ENCODE results near the gene MPDZ. TPM values are rescaled to one million over a fixed set of nuclear protein-coding genes. Genes with fewer than 3 reads are reported as not detected.
A peak's percentile ranks its signal among the peaks of the same experiment; 100 is the strongest.

Gene MPDZ
- total RNA-seq, 4 donors from 2014 or later = 53.7 to 83.5 (median 62.8) TPM

DNA sequence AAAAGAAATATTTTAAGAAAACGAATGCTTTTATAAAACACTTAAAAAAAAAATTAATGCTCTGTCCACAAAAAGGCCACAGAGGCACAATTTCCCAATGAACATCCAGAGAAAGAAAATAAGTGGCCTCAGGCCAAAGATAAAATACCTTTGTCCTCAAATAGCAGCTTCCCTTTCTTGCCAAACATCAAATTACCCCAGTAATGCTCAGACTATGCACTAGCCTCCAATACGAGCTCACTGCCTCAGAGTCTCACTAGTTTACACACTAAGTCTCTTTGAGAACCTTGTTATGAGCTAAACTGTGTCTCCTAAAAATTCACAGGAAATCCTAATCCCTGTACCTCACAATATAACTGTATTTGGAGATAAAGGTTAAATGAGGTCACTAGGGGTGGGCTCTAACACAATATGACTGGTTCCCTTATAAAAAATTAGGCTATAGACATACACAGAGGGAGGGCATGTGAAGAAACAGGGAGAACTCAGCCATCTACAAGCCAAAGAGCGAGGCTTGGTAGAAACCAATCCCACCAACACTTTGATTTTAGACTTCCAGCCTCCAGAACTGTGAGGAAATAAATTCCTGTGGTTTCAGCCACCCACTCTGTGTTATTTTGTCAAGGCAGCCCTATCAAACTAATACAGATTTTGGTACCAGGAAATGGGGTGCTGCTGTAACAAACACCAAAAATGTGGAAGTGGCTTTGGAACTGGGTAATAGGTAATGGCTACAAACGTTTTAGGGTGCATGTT lies 4.4 kb downstream of the MPDZ start:
- Histone ChIP-seq H3K4me1 (peaks cover 0 to 35% (median 0%) of the 10 kb centered on the region in 4 donors), H3K27me3 (no peaks in the 10 kb centered on the region), H3K4me3 (no peak overlapping the region), H3K36me3 (no peaks in the 10 kb centered on the region), H3K27ac (peak overlapping the region in 3 of 4 donors; percentile 19 to 58 (median 49)), H3K9me3 (no peaks in the 10 kb centered on the region)
- no peak for DNase-seq (ENCODE audit: low spot score in 2 of 2)
- WGBS, 2 donors = 38 to 46% methylated on average over 4 of the region's 4 CpGs
- no peak for TF ChIP-seq EP300 (IDR thresholded peaks at IDR 0.05)
- TF ChIP-seq, protein P1, sequence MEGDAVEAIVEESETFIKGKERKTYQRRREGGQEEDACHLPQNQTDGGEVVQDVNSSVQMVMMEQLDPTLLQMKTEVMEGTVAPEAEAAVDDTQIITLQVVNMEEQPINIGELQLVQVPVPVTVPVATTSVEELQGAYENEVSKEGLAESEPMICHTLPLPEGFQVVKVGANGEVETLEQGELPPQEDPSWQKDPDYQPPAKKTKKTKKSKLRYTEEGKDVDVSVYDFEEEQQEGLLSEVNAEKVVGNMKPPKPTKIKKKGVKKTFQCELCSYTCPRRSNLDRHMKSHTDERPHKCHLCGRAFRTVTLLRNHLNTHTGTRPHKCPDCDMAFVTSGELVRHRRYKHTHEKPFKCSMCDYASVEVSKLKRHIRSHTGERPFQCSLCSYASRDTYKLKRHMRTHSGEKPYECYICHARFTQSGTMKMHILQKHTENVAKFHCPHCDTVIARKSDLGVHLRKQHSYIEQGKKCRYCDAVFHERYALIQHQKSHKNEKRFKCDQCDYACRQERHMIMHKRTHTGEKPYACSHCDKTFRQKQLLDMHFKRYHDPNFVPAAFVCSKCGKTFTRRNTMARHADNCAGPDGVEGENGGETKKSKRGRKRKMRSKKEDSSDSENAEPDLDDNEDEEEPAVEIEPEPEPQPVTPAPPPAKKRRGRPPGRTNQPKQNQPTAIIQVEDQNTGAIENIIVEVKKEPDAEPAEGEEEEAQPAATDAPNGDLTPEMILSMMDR (IDR thresholded peaks at IDR 0.05) = no peak
- no peak for TF ChIP-seq POLR2A (IDR thresholded peaks at IDR 0.05)

DNA sequence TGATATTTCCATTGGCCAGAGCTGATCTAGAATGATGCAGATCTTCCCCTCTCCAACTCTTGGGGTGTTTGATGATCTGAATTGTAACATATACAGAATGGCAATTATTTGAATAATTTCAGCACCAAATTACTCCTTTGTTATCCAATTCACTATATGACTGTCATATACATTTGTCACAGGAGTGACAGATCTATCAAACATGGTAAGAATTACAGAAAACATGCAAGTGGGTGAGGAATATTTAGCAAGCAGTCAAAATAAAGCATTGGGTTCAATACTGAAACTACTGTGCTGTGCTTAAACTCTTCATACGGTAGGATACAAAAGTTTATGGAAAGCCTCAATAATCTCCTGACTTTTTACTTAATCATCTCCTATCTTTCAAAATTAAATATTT lies 8.8 kb downstream of the MPDZ start:
- no peaks in the 10 kb centered on the region for H3K36me3 ChIP-seq
- DNase-seq (ENCODE audit: low spot score in 2 of 2) = no peak
- H3K27me3 ChIP-seq = no peaks in the 10 kb centered on the region
- H3K4me3 ChIP-seq = no peak overlapping the region
- H3K27ac ChIP-seq = no peak overlapping the region
- 45 to 64% methylated on average over 1 of the region's 1 CpG for WGBS, 2 donors
- TF ChIP-seq POLR2A (IDR thresholded peaks at IDR 0.05) (no peak), EP300 (IDR thresholded peaks at IDR 0.05) (no peak)
- TF ChIP-seq, protein P1 (IDR thresholded peaks at IDR 0.05) = no peak
- no peaks in the 10 kb centered on the region for H3K9me3 ChIP-seq
- H3K4me1 ChIP-seq = peaks cover 0 to 54% (median 3%) of the 10 kb centered on the region in 4 donors

DNA sequence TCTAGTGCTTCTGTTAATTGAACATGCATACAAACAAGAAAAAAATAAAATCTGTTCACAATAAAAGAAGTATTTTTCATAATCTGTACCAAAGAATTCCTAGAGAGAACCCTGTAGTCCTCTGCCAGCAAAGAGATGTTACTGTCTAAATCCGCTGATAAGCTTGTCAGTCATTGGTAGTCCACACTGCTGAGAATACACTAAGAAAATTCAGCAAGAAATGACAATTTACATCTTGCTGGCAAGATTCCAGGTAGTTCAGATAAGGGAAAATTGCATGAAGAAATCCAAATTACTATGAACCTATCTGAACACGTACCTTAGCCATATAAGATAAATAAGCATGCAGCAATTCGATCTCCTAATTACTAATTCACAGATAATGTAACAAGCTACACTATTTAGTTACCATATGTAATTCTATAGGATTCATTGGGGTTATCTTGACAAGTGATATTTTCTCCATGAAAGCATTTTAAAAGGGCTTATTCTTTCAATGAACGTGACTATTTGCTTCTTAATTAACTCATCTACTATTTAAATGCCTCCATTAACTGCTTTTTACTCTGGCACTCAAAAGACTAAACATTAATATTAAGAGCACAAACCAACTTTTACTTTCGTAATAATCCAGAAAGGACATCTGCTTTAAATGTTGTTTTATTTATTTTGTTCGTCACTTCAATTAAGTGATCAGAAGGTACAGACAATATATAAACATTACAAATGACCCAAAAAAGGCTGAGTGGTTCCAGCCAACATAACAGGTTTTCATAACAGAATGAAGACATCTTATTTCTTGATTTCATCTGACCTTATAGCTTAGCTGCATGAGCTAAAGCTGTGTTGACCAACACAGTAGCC lies 9.7 kb downstream of the MPDZ start:
- Histone ChIP-seq H3K36me3 (no peaks in the 10 kb centered on the region), H3K27me3 (no peaks in the 10 kb centered on the region), H3K27ac (no peak overlapping the region), H3K4me1 (peaks cover 0 to 57% (median 3%) of the 10 kb centered on the region in 4 donors), H3K9me3 (no peaks in the 10 kb centered on the region), H3K4me3 (no peak overlapping the region)
- TF ChIP-seq POLR2A (IDR thresholded peaks at IDR 0.05) (no peak), EP300 (IDR thresholded peaks at IDR 0.05) (no peak)
- TF ChIP-seq, protein P1 (IDR thresholded peaks at IDR 0.05) = no peak
- DNase-seq (ENCODE audit: low spot score in 2 of 2) = no peak
- WGBS, 2 donors = 62 to 80% methylated on average over 6 of the region's 6 CpGs

DNA sequence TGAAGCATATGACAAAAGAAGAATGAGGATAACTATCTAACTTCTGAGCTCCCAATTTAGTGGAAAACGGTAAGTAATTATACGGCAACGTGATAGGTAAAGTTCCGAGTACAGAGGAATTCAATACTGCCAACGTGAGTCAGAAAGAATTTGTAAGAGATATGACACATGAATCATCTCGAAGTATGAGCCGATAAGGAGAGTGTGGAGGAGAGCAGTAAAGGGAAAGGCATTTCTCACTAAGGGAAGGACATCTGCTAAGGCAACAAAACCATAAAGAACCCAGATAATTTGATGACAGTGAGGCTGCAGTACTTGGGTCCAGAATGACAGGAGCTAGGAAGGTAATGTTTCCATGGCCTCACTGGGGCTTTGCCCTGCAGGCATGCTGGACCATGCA lies 11.0 kb downstream of the MPDZ start:
- WGBS, 2 donors = 92% methylated on average over 7 of the region's 7 CpGs
- Histone ChIP-seq H3K9me3 (no peaks in the 10 kb centered on the region), H3K27ac (no peak overlapping the region), H3K36me3 (no peaks in the 10 kb centered on the region), H3K4me1 (peaks cover 0 to 52% (median 3%) of the 10 kb centered on the region in 4 donors), H3K4me3 (no peak overlapping the region), H3K27me3 (no peaks in the 10 kb centered on the region)
- no peak for DNase-seq (ENCODE audit: low spot score in 2 of 2)
- TF ChIP-seq POLR2A (IDR thresholded peaks at IDR 0.05) (no peak), EP300 (IDR thresholded peaks at IDR 0.05) (no peak)
- TF ChIP-seq, protein P1 (IDR thresholded peaks at IDR 0.05) = no peak

DNA sequence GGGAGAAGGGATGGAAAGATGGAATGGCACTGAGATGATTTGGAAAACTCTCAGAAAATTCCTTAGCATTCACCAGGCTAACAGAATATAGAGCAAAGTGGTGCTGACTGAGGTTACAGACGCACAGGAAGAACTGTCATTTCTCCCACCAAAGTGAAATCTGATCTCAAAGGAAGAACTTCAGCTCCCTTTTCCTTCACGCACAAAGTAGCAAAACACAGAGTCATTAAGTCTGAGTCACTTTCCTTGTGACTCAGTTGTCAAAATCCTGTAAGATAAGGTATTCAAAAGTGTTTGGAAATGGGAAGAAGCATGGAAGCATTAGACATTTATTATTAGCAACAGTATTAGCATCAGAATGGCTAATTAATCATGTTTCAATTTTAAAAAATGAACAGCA lies 11.7 kb downstream of the MPDZ start:
- WGBS, 2 donors = 64 to 65% methylated on average over 2 of the region's 2 CpGs
- no peaks in the 10 kb centered on the region for H3K9me3 ChIP-seq
- no peaks in the 10 kb centered on the region for H3K36me3 ChIP-seq
- TF ChIP-seq POLR2A (IDR thresholded peaks at IDR 0.05) (no peak), EP300 (IDR thresholded peaks at IDR 0.05) (peak in 1 of 2 donors; percentile 27)
- TF ChIP-seq, protein P1 (IDR thresholded peaks at IDR 0.05) = no peak
- no peak for DNase-seq (ENCODE audit: low spot score in 2 of 2)
- H3K27ac ChIP-seq = peak overlapping the region in 1 of 4 donors; percentile 52
- no peaks in the 10 kb centered on the region for H3K27me3 ChIP-seq
- peaks cover 0 to 52% (median 3%) of the 10 kb centered on the region in 4 donors for H3K4me1 ChIP-seq
- H3K4me3 ChIP-seq = no peak overlapping the region
